22Rv1 (cell line): Measurements from ENCODE around the gene PNPLA7.

Source experiments
- CTCF ChIP-seq: fragments of 450-650 bp; IDR thresholded peaks from 2 replicates; pipeline ENCODE4 v1.5.1; 2017; ENCODE audit warnings: mild to moderate bottlenecking
- ZFX ChIP-seq: fragments of 450-650 bp; IDR thresholded peaks from 2 replicates; pipeline ENCODE4 v1.6.1; 2017; ENCODE audit warnings: antibody characterized with exemption, borderline replicate concordance

GRCh38 chr9:137435381-137435891, 114.8 kb downstream of the PNPLA7 start:
- TF ChIP-seq CTCF (no peak), ZFX (no peak)
